ENCODE measurements around the gene CSTF1. TPM values are rescaled to one million over a fixed set of nuclear protein-coding genes. Genes with fewer than 3 reads are reported as not detected.
"Not testable (repeated sequence)": the region's sequence is repeated elsewhere in the genome, so short reads cannot be mapped to it uniquely, and the experiment has no call there.

The CSTF1 gene
- total and polyA plus RNA-seq, 4 donors: 11.9 to 20.2 (median 16.0) TPM

- no peak for DNase-seq (ENCODE audit: low spot score)
- Histone ChIP-seq H3K27ac (ENCODE audit: low read depth in 1 of 2, low read length in 2 of 2) (no peak overlapping the region), H3K9ac (ENCODE audit: low read depth in 1 of 2, low read length in 2 of 2) (no peak overlapping the region), H3K9me3 (ENCODE audit: control insufficient read depth in 4 of 4, low read length in 3 of 4) (no peaks in the 10 kb centered on the region), H3K4me1 (ENCODE audit: control insufficient read depth in 4 of 4, insufficient read depth in 4 of 4, low read length in 3 of 4) (no peaks in the 10 kb centered on the region), H3K27me3 (ENCODE audit: control insufficient read depth in 4 of 4, insufficient read depth in 4 of 4, low read length in 3 of 4) (no peaks in the 10 kb centered on the region), H3K4me3 (ENCODE audit: low read depth in 1 of 3, low read length in 3 of 3) (no peak overlapping the region), H3K36me3 (ENCODE audit: control insufficient read depth in 4 of 4, insufficient read depth in 3 of 4, low read depth in 1 of 4, low read length in 3 of 4) (peaks cover 18 to 56% (median 40%) of the 10 kb centered on the region in 4 donors)
- no peak for TF ChIP-seq CTCF (IDR thresholded peaks at IDR 0.05; ENCODE audit: low read depth, low read length, missing input control)
- no peak for TF ChIP-seq FOXA1 (IDR thresholded peaks at IDR 0.05)
- no peak for TF ChIP-seq YY1 (IDR thresholded peaks at IDR 0.05)
- no peak for TF ChIP-seq JUND (IDR thresholded peaks at IDR 0.05)
- TF ChIP-seq MAX (IDR thresholded peaks at IDR 0.05): no peak
- TF ChIP-seq SP1 (IDR thresholded peaks at IDR 0.05): no peak
- TF ChIP-seq HNF4A (conservative IDR thresholded peaks at IDR 0.05): no peak
- no peak for TF ChIP-seq EGR1 (IDR thresholded peaks at IDR 0.05; ENCODE audit: low read depth in 2 of 2)
- TF ChIP-seq RAD21 (IDR thresholded peaks at IDR 0.05): no peak
- TF ChIP-seq REST (IDR thresholded peaks at IDR 0.05): no peak
- no peak for TF ChIP-seq GABPA (IDR thresholded peaks at IDR 0.05 in 1 of 2, conservative IDR thresholded peaks at IDR 0.05 in 1 of 2)
- TF ChIP-seq RXRA (IDR thresholded peaks at IDR 0.05): no peak
- TF ChIP-seq FOXA2 (IDR thresholded peaks at IDR 0.05): no peak
- TF ChIP-seq TAF1 (conservative IDR thresholded peaks at IDR 0.05): no peak
- 97% methylated on average over 26 of the region's 26 CpGs for WGBS
These were observed 11.0 kb downstream of the CSTF1 start for GRCh38 chr20:56403465-56403864.

- Histone ChIP-seq H3K36me3 (ENCODE audit: control insufficient read depth in 4 of 4, insufficient read depth in 3 of 4, low read depth in 1 of 4, low read length in 3 of 4) (peaks cover 19 to 41% (median 26%) of the 10 kb centered on the region in 4 donors), H3K4me1 (ENCODE audit: control insufficient read depth in 4 of 4, insufficient read depth in 4 of 4, low read length in 3 of 4) (peaks cover 0 to 12% (median 7%) of the 10 kb centered on the region in 4 donors)
- not testable (repeated sequence) for H3K27ac ChIP-seq (ENCODE audit: low read depth in 1 of 2, low read length in 2 of 2); H3K9ac ChIP-seq (ENCODE audit: low read depth in 1 of 2, low read length in 2 of 2); H3K27me3 ChIP-seq (ENCODE audit: control insufficient read depth in 4 of 4, insufficient read depth in 4 of 4, low read length in 3 of 4); H3K4me3 ChIP-seq (ENCODE audit: low read depth in 1 of 3, low read length in 3 of 3); DNase-seq (ENCODE audit: low spot score); H3K9me3 ChIP-seq (ENCODE audit: control insufficient read depth in 4 of 4, low read length in 3 of 4)
- WGBS: 96% methylated on average over 12 of the region's 12 CpGs
These were observed 12.9 kb downstream of the CSTF1 start for GRCh38 chr20:56405356-56405755.

- H3K27me3 ChIP-seq (ENCODE audit: control insufficient read depth in 4 of 4, insufficient read depth in 4 of 4, low read length in 3 of 4): no peaks in the 10 kb centered on the region
- H3K4me3 ChIP-seq (ENCODE audit: low read depth in 1 of 3, low read length in 3 of 3): no peak overlapping the region
- no peak for DNase-seq (ENCODE audit: low spot score)
- peaks cover 2 to 20% (median 15%) of the 10 kb centered on the region in 4 donors for H3K4me1 ChIP-seq (ENCODE audit: control insufficient read depth in 4 of 4, insufficient read depth in 4 of 4, low read length in 3 of 4)
- no peaks in the 10 kb centered on the region for H3K9me3 ChIP-seq (ENCODE audit: control insufficient read depth in 4 of 4, low read length in 3 of 4)
- no peak overlapping the region for H3K27ac ChIP-seq (ENCODE audit: low read depth in 1 of 2, low read length in 2 of 2)
- 94% methylated on average over 3 of the region's 3 CpGs for WGBS
- H3K9ac ChIP-seq (ENCODE audit: low read depth in 1 of 2, low read length in 2 of 2): no peak overlapping the region
- H3K36me3 ChIP-seq (ENCODE audit: control insufficient read depth in 4 of 4, insufficient read depth in 3 of 4, low read depth in 1 of 4, low read length in 3 of 4): peaks cover 15 to 33% (median 22%) of the 10 kb centered on the region in 4 donors
- TF ChIP-seq ATF3 (IDR thresholded peaks at IDR 0.05) (no peak), RXRA (IDR thresholded peaks at IDR 0.05) (no peak), GABPA (IDR thresholded peaks at IDR 0.05 in 1 of 2, conservative IDR thresholded peaks at IDR 0.05 in 1 of 2) (no peak), CTCF (IDR thresholded peaks at IDR 0.05; ENCODE audit: low read depth, low read length, missing input control) (no peak), REST (IDR thresholded peaks at IDR 0.05) (no peak), YY1 (IDR thresholded peaks at IDR 0.05) (no peak), EGR1 (IDR thresholded peaks at IDR 0.05; ENCODE audit: low read depth in 2 of 2) (no peak), FOXA1 (IDR thresholded peaks at IDR 0.05) (no peak), SP1 (IDR thresholded peaks at IDR 0.05) (no peak)
These were observed 14.5 kb downstream of the CSTF1 start for GRCh38 chr20:56406910-56407309.

All from liver (tissue), 9 donors.